SW 1271 (cell line): ENCODE measurements around the gene KCNH3.
"Not testable (repeated sequence)": the region's sequence is repeated elsewhere in the genome, so short reads cannot be mapped to it uniquely, and the experiment has no call there.

Source experiments
- DNase-seq, 2 experiments: peaks; one replicate each; lab custom pipeline; 2025; lab: John Stamatoyannopoulos, UW

KCNH3 gene

DNA sequence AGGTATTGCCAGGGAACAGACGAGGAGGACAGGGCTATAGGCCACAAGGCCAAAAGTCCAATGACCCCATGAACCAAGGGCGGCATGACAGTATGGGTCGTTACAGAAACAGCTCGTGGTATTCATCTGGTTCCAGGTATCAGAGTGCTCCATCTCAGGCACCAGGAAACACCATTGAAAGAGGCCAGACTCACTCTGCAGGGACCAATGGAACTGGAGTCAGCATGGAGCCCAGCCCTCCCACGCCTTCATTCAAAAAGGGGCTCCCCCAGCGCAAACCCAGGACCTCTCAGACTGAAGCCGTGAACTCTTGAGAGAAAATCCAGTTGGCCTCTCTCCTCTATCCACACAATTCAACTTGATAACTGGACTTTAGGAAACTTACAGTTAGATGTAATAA is 12.9 kb upstream of the KCNH3 start:
- DNase-seq, result no peak

DNA sequence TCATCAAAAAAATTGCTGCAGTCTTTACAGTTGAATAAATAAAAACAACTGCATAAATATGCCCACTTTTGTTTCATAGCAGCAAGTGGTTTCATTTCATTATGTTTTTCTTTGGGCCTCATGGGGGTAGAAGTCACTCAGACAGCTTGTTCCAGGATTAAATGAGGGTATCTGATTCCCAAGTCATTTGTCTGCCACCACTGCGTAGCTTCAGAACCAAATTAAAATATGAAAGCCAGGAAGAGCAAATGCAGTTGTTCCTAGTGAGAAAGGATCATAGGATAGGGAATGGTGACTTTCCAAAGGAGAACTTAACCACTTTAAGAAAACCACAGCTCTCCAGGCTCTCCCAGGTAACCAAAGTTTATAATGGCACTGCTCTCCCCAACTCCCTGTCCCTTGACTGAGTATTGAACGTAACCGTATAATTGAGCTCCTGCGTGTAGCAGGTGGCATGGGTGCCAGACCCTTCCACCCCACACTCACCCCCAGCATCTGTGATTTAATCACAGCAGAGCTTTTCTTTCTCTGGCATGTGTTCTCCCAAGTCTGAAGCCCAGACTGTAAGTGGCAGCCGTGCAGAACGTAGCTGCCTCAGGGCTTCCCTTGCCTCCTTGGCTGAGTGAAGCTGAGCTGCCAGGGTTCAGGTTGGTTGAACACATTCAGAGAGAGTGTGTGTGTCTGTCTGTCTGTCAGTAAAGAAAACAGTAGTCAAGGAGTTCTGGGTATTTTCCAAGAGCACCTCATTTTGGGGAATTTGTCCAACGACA is 11.3 kb upstream of the KCNH3 start:
- DNase-seq, result no peak

DNA sequence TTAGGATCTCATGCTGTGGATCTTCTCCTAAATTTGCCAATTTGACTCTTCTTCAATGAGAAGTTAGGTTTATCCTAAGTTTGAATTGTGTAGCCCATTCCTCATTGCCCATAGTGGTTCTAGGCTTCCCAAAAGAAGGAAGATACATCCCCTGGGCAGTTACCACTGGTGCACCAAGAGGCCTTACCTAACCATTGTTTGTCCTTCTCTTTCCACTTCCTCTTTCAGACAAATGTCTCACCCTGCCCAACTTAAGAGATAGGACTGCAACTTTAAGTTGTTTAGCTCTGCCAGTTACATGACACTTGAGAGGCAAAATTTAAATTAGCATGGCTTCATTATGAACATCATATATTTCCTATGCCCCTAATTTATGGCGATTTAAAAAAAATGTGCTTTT is 9.4 kb upstream of the KCNH3 start:
- DNase-seq, result no peak

DNA sequence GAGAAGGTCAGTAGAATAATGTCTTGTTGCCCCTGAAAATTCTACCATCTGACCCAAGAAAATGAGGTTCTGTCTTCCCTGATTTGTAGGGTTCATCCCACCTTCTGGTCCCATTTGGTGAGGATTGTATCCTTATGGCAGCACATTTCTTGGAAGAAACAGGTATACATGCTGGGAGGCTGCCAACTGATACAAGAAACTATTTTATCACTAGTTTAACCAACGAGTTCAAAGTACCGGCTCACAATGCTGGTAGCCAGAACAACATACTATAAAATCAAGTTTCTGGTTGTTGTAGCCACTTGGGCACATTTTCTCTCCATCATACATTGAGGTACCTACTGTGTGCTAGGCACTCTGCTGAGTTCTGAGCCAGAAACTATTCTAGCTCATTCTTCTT is 7.1 kb upstream of the KCNH3 start:
- DNase-seq, result no peak

DNA sequence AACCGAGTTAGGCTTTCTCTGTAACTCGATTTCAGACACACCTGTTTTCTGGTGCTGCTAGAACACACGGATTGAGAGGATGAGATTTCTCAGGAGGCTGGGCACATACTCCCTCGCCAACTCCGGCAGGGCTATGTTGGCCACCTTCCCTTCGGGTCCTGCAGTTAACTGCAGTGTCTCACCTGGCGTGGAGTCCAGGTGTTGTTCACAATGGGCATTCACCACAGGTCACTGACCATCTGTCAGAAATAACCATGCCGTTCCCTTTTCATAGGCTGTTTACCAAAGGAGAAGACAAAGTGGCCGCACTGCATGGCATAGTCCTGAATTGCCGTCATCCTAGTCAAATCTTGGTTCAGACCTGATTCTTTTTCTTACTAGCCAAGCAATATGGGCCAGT is 5.5 kb upstream of the KCNH3 start:
- DNase-seq, result no peak

DNA sequence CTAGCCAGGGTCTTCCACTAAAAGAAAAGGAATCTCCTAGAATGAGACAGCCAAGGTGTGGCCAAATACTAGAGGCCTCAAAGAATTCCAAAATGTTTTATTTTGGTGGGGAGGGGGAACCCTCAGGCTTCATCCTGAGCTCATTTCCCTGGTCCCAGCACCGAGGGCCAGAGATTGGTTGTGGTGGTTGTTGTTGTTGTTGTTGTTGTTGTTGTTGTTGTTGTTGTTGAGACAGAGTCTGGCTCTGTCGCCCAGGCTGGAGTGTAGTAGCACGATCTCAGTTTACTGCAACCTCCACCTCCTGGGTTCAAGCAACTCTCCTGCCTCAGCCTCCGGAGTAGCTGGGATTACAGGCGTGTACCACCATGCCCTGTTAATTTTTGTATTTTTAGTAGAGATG is 4.7 kb upstream of the KCNH3 start:
- not testable (repeated sequence) for DNase-seq

DNA sequence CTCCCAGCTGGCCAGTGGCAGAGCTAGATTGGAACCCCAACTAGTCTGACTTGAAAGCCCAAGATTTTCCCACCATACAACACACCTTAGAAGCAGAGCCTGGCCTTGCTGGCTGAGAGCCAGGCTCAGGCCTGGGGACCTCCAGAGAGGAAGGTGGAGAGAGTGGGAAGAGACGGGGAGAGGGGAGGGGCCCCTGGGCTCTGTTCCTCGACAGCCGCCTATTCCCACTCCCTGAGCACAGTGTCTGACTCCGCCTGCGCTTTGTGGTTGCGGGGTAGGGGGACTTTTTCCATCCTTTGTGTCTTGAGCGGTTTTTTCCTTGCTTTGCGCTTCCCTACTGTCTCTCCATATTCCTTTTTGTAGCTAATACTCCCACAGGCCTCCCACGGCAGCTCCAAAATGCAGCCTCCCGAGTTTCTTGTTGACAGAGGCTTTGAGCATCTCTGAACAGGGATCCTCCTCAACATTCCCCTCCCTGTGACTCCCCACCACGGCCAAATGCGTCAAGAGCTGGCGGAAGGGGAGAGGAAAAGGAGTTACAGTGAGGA is 4.0 kb upstream of the KCNH3 start:
- no peak for DNase-seq

DNA sequence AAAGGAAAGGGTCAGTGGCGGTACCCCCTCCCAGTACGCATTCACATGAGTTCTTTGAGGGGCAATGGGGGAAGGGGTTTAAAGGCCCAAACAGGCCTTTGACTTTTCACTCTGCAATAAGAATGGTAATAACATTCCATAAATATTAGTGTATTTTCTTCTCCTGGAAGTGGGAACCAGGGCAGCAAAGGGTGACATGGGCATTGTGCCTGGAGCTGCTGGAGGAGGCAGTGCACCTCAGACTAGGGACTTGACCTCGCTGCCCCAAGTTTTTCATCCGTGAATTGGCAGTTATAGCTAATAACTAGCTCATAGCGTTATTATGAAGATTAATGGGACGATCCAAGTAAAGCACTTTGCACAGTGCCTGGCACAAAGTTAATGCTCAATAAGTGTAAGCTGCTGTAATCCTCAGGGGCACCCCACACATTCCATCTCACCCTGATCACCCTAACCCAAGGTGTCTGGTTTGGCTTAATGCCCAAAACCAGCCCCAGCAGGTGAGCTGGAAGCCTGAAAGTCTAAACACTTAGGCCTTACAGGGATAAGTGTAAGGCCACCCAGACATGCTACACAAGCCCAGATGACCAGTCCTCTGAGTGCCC is 2.8 kb upstream of the KCNH3 start:
- DNase-seq, result no peak

DNA sequence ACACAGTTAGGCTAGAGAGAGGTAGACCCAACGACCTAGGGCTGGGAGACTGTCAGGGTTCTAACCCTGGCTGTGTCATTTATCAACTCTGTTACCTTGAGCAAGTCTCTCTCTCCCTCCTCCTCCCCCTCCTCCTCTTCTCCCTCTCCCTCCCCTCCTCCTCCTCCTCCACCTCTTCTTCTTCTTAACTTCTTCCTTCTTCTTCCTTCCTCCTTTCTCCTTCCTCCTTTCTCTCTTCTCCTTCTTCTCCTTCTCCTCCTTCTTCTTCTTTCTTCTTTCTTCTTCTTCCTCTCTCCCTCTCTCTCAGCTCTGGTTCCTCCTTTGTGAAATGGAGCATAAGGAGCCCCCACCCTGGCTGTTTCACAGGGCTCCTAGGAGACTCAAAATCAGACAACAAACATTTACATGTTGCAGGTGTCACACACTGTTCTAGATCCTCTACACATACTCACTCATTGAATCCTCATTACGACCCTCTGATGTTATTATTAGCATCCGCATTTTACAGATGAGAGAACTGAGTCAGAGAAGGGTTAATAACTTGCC is 2.2 kb upstream of the KCNH3 start:
- no peak for DNase-seq

DNA sequence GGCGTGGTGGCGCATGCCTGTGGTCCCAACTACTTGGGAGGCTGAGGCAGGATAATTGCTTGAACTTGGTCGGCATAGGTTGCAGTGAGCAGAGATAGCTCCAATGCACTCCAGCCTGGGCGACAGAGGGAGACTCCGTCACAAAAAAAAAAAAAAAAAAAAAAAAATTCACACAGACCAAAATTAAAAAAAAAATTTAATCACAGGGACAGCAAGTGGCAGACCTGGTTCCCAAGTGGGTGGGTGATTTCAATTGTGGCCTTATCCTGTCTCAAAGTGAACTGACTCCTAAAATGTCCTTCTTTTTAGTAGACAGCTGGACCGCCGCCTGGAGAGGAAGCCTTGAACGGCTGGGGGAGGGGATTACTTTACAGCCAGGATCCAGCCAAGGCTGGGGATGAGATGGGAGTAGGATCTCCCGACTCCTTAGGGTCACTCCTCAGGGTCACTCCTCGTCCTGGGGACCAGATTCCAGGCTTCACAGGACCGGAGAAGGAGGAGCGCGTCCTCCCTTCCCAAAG is 1.5 kb upstream of the KCNH3 start:
- no peak for DNase-seq

DNA sequence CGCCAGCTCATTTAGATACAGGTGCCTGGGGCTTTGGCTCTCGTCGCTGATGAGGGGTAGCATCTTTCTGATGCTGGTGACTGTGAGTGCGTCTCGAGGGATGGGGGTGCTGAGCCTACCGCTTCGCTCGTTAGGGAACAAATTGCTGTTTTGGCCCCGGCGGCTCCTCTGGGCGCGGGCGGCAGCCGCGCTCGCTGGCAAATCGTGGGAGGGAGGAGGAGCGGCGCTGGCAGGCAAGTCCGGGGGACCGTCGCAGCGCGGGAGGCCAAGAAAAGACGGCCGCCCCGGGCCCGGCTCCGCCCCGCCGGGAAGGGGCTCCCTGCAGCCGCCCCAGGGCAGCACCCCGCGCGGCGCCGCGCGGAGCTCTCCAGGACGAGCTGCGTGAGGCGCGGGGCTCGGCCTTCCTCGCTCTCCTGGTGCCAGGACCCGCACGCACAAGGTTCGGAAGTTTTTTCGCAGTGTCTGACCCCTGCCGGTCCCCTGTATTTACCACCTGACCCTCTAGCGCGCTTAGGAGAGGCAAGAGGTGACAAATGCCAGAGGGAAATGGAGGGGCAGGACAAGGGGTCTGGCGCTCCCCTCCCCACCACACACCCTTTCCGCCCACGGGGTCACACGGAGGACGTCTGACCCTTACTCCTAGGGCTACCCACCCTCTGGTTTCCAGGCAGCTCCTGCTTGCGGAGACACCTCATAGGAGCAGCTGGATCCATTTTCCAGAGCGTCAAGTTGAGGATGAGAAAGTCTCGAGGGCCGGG is 899 bp upstream of the KCNH3 start:
- no peak for DNase-seq

DNA sequence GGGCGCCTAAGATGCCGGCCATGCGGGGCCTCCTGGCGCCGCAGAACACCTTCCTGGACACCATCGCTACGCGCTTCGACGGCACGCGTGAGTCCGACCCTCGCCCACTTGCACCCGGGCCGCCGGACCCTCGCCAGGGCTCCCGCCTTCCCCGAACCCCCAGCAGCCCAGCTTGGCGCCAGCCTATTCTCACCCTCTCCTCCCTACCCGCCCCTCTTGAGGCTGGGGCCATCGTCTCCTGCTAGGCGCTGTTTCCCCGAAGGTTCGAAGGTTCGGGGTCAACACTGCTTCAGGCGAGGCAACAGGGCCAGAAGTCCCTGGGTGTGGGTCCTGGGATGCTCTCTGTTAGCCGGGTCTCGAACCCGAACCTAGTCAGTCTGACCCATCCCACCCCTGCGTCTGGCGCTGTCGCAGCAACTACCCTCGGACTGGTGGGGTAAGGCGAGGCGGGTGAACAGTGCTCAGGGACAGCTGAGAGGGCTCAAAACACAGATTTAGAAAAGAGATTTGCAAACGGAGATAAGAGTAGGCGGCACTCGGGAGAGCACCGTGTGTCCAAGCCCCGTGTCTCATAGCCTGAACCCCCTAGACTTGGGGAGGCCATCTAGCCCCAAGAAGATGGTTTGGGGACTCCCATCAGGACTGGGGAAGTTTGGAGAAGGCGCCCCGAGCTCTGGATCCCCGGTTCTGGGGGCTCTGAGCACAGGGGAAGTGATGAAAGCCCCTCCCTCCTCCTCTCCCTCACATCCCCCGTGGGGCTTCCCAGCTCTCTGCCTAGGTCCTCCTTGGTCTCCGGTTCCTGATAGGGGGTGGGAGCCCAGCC is 787 bp downstream of the KCNH3 start:
- no peak for DNase-seq

DNA sequence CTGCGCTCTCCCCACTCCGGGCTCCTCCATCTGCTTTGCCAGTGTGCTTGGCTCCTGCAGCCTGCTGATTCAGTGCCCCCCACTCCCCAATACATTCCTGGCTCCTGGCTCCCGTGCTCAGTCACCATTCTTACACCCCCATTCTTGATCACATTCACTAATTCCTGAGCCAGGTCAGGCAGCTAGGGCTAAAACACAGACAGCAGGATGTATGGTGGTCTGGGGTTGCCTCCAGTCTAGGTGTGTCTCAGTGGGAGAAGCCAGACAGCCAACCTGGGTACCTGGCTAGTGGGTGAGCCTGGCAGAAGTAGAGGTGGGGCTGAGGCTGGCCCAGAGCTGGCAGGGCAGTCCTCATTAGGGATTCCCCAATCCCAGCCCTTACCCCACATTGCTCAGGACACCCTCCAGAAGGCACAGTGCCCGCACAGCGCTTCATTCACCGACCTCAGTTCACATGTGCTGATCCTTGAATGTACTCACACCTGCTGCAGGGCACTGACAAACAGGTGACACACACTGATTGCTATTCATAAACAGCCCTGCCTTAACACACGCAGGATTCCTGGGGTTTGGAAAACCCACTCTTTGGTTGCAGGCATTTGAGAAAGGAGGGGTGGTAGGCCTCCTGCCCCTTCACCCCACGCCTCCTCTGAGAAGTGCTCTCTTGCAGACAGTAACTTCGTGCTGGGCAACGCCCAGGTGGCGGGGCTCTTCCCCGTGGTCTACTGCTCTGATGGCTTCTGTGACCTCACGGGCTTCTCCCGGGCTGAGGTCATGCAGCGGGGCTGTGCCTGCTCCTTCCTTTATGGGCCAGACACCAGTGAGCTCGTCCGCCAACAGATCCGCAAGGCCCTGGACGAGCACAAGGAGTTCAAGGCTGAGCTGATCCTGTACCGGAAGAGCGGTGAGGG is 1.7 kb downstream of the KCNH3 start:
- no peak for DNase-seq

DNA sequence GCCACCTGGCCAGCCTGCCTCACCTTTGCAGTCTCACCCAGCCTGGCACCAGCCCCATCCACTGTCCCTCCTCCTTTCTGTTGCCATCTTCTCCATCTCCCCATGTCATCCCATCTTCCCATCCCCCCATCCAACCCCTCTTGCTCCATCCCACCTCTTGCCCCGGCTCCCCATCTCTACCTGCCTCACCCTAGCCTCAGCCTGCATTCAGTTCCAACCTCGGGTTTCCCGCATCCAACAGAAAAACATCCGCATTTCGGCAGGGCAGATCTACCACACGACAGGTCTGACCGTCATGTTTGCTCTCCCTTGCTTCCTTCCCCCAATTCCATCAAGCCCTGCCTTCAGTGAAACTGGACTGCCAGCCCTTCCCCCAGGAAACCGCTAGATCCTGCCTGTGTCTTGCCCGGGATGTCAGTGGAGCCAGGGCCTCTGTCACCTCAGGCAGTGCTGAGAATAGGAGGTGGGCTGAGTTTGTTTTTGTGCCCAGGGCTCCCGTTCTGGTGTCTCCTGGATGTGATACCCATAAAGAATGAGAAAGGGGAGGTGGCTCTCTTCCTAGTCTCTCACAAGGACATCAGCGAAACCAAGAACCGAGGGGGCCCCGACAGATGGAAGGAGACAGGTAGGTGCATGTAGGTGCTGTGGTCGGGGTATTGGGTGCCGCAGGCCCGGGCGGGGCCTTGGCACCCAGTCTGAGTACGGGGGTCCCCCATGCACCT is 2.5 kb downstream of the KCNH3 start:
- no peak for DNase-seq

DNA sequence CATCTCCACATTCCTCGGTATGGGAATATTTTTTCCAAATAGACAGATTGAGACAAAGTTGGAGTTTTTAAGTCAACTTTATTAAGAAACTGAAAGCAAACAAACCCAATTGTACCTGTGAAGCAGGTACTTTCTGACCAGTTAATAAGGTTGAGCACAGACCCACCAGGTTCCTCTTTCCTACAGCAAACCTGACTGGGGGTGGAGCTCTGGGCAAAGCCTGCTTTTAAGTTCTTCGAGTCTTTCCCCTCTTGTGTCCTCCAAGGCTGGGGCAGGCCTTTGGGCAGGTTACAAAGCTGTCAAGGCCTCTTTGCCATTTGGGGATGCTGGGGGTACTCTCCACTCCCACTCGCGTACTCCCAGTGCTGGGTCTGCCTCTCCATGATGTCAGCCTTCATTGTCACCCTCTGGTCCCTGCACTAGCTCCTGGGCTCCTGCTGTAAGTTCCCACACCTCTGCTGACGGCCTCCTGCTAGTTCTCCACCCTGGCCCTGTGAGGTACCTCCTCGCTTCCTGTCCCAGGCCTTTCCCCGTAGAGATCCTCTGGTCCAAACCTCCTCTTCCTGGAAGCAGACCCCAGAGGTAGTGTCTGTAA is 3.2 kb downstream of the KCNH3 start:
- no peak for DNase-seq

DNA sequence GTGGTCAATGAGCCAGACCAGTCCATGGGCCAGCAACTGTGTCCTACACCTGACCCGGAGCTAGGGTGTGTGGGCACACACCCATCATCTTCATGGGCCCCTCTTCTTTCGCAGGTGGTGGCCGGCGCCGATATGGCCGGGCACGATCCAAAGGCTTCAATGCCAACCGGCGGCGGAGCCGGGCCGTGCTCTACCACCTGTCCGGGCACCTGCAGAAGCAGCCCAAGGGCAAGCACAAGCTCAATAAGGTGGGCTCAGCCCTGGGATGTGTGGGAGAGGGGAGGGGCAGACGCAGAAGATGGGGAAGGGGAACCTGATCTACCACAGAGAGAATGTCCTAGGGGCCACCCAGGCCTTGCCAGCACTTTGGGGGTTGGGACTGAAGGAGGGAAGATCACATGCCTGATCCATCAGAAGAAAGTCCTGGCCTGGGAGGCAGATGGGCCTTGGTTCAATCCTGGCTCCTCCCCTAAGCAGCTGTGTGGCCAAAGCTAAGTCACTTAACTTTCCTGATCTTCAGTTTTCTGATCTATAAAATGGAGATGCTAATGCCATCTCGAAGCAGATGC is 3.8 kb downstream of the KCNH3 start:
- DNase-seq, result no peak

DNA sequence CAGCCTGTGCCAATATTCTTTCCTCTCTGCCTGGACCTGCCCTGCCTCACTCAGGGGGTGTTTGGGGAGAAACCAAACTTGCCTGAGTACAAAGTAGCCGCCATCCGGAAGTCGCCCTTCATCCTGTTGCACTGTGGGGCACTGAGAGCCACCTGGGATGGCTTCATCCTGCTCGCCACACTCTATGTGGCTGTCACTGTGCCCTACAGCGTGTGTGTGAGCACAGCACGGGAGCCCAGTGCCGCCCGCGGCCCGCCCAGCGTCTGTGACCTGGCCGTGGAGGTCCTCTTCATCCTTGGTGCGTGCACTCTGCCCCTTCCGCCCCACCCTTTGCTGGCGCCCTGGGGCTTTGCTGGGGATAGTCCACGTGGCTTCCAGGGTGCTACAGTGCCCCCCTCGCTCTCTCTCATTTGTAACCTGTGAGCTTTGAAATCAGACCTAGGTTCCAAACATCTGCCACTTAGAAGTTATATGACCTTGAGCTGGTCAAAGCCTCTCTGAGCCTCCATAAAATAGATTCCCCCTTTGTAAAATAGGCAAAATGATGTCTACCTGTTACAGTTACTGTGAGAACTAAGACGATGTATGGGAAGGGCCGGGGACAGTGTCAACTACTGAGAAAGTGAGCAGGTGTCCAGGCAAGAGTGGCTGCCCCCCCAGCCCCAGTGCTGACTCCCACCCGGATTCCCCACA is 4.5 kb downstream of the KCNH3 start:
- DNase-seq, result no peak
